ENCODE data around the gene AEN. TPM values are rescaled to one million over a fixed set of nuclear protein-coding genes. Genes with fewer than 3 reads are reported as not detected.
A peak's percentile ranks its signal among the peaks of the same experiment; 100 is the strongest.

AEN gene
- total and polyA plus RNA-seq, 2 of the 8 experiments (the other 6 are each of a cell fraction or from before 2014, with no cell fraction given), result 112 to 122 TPM

- H4K5ac ChIP-seq (ENCODE audit: insufficient read length, low read depth, low read length), result no peak overlapping the region
- H2BK20ac ChIP-seq (ENCODE audit: low read length), result no peak overlapping the region
- H3K23me2 ChIP-seq (ENCODE audit: low read depth, low read length), result no peaks in the 10 kb centered on the region
- no peak overlapping the region for H3K27ac ChIP-seq (ENCODE audit: low read depth, low read length)
- H3K36me3 ChIP-seq (ENCODE audit: control insufficient read depth in 2 of 4, insufficient read depth in 4 of 4, low read length in 3 of 4), result peaks cover 51 to 87% (median 65%) of the 10 kb centered on the region in 4 experiments
- no peak overlapping the region for H3K56ac ChIP-seq (replicated peaks; ENCODE audit: insufficient read length, low read depth, low read length)
- H3K27me3 ChIP-seq (replicated peaks in 1 of 4; ENCODE audit: control insufficient read depth in 3 of 4, extremely low read depth in 1 of 4, insufficient read depth in 3 of 4, low read length in 3 of 4), result no peaks in the 10 kb centered on the region
- peaks cover 0 to 4% (median 1%) of the 10 kb centered on the region in 4 experiments; a peak in 3 of 7 replicates for H3K4me1 ChIP-seq (replicated peaks in 1 of 4; ENCODE audit: control insufficient read depth in 3 of 4, insufficient read depth in 4 of 4, low read length in 3 of 4)
- no peak overlapping the region for H2BK12ac ChIP-seq (ENCODE audit: low read depth, low read length)
- no peak overlapping the region for H2BK15ac ChIP-seq (ENCODE audit: low read length)
- peaks cover 54 to 58% of the 10 kb centered on the region in 2 experiments for H4K20me1 ChIP-seq (replicated peaks in 1 of 2; ENCODE audit: control insufficient read depth in 1 of 2, insufficient read depth in 2 of 2, low read length in 2 of 2)
- no peak overlapping the region for H4K91ac ChIP-seq (replicated peaks; ENCODE audit: insufficient read length, low read length)
- ChIA-PET POLR2A (ENCODE audit: partially characterized antibody) (interaction anchor here (1.0 to 7.5 kb wide), 3 partner anchors 8 to 15 kb away, joined by 3 to 61 read pairs (median 38); partner anchors contain the start of gene AEN), CTCF (ENCODE audit: partially characterized antibody) (interaction anchor here (0.8 to 1.5 kb wide), 6 partner anchors 8 to 207 kb away, joined by 3 to 4 read pairs (median 3); partner anchors contain the start of gene ISG20)
- TF ChIP-seq POLR2AphosphoS5 (IDR thresholded peaks at IDR 0.05; ENCODE audit: low read depth, low read length) (peak; percentile 74), SP2 (IDR thresholded peaks at IDR 0.05; ENCODE audit: low read length) (no peak), EZH2 (IDR thresholded peaks at IDR 0.05; ENCODE audit: low read depth, low read length, severe bottlenecking) (no peak), NRF1 (IDR thresholded peaks at IDR 0.05; ENCODE audit: low read depth, low read length) (no peak), GABPA (IDR thresholded peaks at IDR 0.05; ENCODE audit: borderline replicate concordance, insufficient read depth, low read length) (no peak), RXRA (IDR thresholded peaks at IDR 0.05; ENCODE audit: insufficient read depth, low read depth, low read length) (no peak), POLR2A (IDR thresholded peaks at IDR 0.05; ENCODE audit: control extremely low read depth in 1 of 2, low read depth in 2 of 2, low read length in 2 of 2) (peak in 1 of 2 experiments; percentile 54; a peak in 2 of 3 replicates), BRCA1 (IDR thresholded peaks at IDR 0.05; ENCODE audit: low read depth, low read length) (no peak), ZNF274 (IDR thresholded peaks at IDR 0.05; ENCODE audit: borderline replicate concordance, extremely low read depth, low read length) (no peak)
- H2AFZ ChIP-seq (ENCODE audit: low read length), result no peak overlapping the region
- no peak overlapping the region for H3K18ac ChIP-seq (ENCODE audit: extremely low read depth, low read length)
- FAIRE-seq, result no peak
- no peak overlapping the region for H3K4me2 ChIP-seq (ENCODE audit: insufficient read depth in 1 of 2, low read depth in 2 of 2, low read length in 2 of 2)
- 93% methylated on average over 9 of the region's 9 CpGs; no CpG with 5 or more reads in 1 of the 2 experiments for WGBS, 2 experiments (ENCODE audit: extremely low coverage in 1 of 2, insufficient coverage in 1 of 2, insufficient read length in 1 of 2, insufficient replicate concordance in 2 of 2, low coverage in 1 of 2, low lambda C conversion rate in 2 of 2, missing lambda C conversion rate in 1 of 2)
- H3K79me1 ChIP-seq (ENCODE audit: low read depth, low read length), result peaks cover 28% of the 10 kb centered on the region; the same call in 1 of the 2 replicates
- H3K23ac ChIP-seq (ENCODE audit: insufficient read length), result no peak overlapping the region
- no peak overlapping the region for H2BK5ac ChIP-seq (ENCODE audit: low read depth, low read length)
- no peak overlapping the region for H2BK120ac ChIP-seq (replicated peaks; ENCODE audit: low read depth, low read length)
- peaks cover 24 to 46% of the 10 kb centered on the region in 2 experiments for H3K79me2 ChIP-seq (ENCODE audit: control insufficient read depth in 1 of 2, insufficient read depth in 2 of 2, low read length in 2 of 2)
- H3K14ac ChIP-seq (ENCODE audit: insufficient read length), result no peak overlapping the region
- H3K4me3 ChIP-seq (ENCODE audit: extremely low read depth in 1 of 4, insufficient read depth in 2 of 4, low read depth in 3 of 4, low read length in 4 of 4), result no peak overlapping the region
- H3K9me3 ChIP-seq (ENCODE audit: insufficient read depth in 2 of 2, low read depth in 1 of 2, low read length in 1 of 2), result no peaks in the 10 kb centered on the region
- no peak overlapping the region for H4K8ac ChIP-seq (ENCODE audit: extremely low read depth, insufficient read depth, low read length)
- no peak overlapping the region for H2AK5ac ChIP-seq (ENCODE audit: low read depth, low read length)
- no peak overlapping the region for H3K4ac ChIP-seq (replicated peaks; ENCODE audit: insufficient read length, low read depth, low read length)
- DNase-seq (ENCODE audit: low read depth in 1 of 2, low spot score in 2 of 2), result no peak
- H3K9ac ChIP-seq (replicated peaks in 1 of 4; ENCODE audit: extremely low read depth in 1 of 4, low read depth in 3 of 4, low read length in 3 of 4), result no peak overlapping the region
These were observed 9.1 kb downstream of the AEN start for GRCh38 chr15:88630141-88630721.
